ENCODE measurements around the gene CASP2. TPM values are rescaled to one million over a fixed set of nuclear protein-coding genes. Genes with fewer than 3 reads are reported as not detected.

Gene CASP2
- total and polyA plus RNA-seq, 4 donors = 3.4 to 11.3 (median 4.1) TPM

- no peaks in the 10 kb centered on the region for H3K27me3 ChIP-seq (ENCODE audit: control insufficient read depth in 4 of 4, insufficient read depth in 4 of 4, low read length in 3 of 4)
- DNase-seq (ENCODE audit: low spot score) = no peak
- H3K9me3 ChIP-seq (ENCODE audit: control insufficient read depth in 4 of 4, low read length in 3 of 4) = no peaks in the 10 kb centered on the region
- no peak overlapping the region for H3K9ac ChIP-seq (ENCODE audit: low read depth in 1 of 2, low read length in 2 of 2)
- H3K36me3 ChIP-seq (ENCODE audit: control insufficient read depth in 4 of 4, insufficient read depth in 3 of 4, low read depth in 1 of 4, low read length in 3 of 4) = no peaks in the 10 kb centered on the region
- no peak overlapping the region for H3K27ac ChIP-seq (ENCODE audit: low read depth in 1 of 2, low read length in 2 of 2)
- no peak for TF ChIP-seq CTCF (IDR thresholded peaks at IDR 0.05; ENCODE audit: low read depth, low read length, missing input control)
- TF ChIP-seq NR2F2 (IDR thresholded peaks at IDR 0.05) = no peak
- TF ChIP-seq TAF1 (conservative IDR thresholded peaks at IDR 0.05) = no peak
- no peak for TF ChIP-seq MAX (IDR thresholded peaks at IDR 0.05)
- no peak overlapping the region for H3K4me3 ChIP-seq (ENCODE audit: low read depth in 1 of 3, low read length in 3 of 3)
- WGBS = 93% methylated on average over 8 of the region's 8 CpGs
- no peaks in the 10 kb centered on the region for H3K4me1 ChIP-seq (ENCODE audit: control insufficient read depth in 4 of 4, insufficient read depth in 4 of 4, low read length in 3 of 4)
Measured at GRCh38 chr7:143331179-143331801, 43.1 kb downstream of the CASP2 start.

GRCh38 chr7:143334244-143334643 lies 46.1 kb downstream of the CASP2 start:
- no peaks in the 10 kb centered on the region for H3K9me3 ChIP-seq (ENCODE audit: control insufficient read depth in 4 of 4, low read length in 3 of 4)
- no peaks in the 10 kb centered on the region for H3K27me3 ChIP-seq (ENCODE audit: control insufficient read depth in 4 of 4, insufficient read depth in 4 of 4, low read length in 3 of 4)
- DNase-seq (ENCODE audit: low spot score) = no peak
- H3K4me1 ChIP-seq (ENCODE audit: control insufficient read depth in 4 of 4, insufficient read depth in 4 of 4, low read length in 3 of 4) = no peaks in the 10 kb centered on the region
- no peak overlapping the region for H3K9ac ChIP-seq (ENCODE audit: low read depth in 1 of 2, low read length in 2 of 2)
- H3K36me3 ChIP-seq (ENCODE audit: control insufficient read depth in 4 of 4, insufficient read depth in 3 of 4, low read depth in 1 of 4, low read length in 3 of 4) = no peaks in the 10 kb centered on the region
- WGBS = 34% methylated on average over 1 of the region's 1 CpG
- no peak overlapping the region for H3K27ac ChIP-seq (ENCODE audit: low read depth in 1 of 2, low read length in 2 of 2)
- TF ChIP-seq EGR1 (IDR thresholded peaks at IDR 0.05; ENCODE audit: low read depth in 2 of 2) (no peak), REST (IDR thresholded peaks at IDR 0.05) (no peak), RXRA (IDR thresholded peaks at IDR 0.05) (no peak), RAD21 (IDR thresholded peaks at IDR 0.05) (no peak)
- no peak overlapping the region for H3K4me3 ChIP-seq (ENCODE audit: low read depth in 1 of 3, low read length in 3 of 3)

- no peak overlapping the region for H3K27ac ChIP-seq (ENCODE audit: low read depth in 1 of 2, low read length in 2 of 2)
- no peak overlapping the region for H3K4me3 ChIP-seq (ENCODE audit: low read depth in 1 of 3, low read length in 3 of 3)
- H3K9ac ChIP-seq (ENCODE audit: low read depth in 1 of 2, low read length in 2 of 2) = no peak overlapping the region
- H3K4me1 ChIP-seq (ENCODE audit: control insufficient read depth in 4 of 4, insufficient read depth in 4 of 4, low read length in 3 of 4) = no peaks in the 10 kb centered on the region
- TF ChIP-seq GABPA (IDR thresholded peaks at IDR 0.05 in 1 of 2, conservative IDR thresholded peaks at IDR 0.05 in 1 of 2) (no peak), SP1 (IDR thresholded peaks at IDR 0.05) (no peak)
- DNase-seq (ENCODE audit: low spot score) = no peak
- H3K9me3 ChIP-seq (ENCODE audit: control insufficient read depth in 4 of 4, low read length in 3 of 4) = no peaks in the 10 kb centered on the region
- no peaks in the 10 kb centered on the region for H3K27me3 ChIP-seq (ENCODE audit: control insufficient read depth in 4 of 4, insufficient read depth in 4 of 4, low read length in 3 of 4)
- no peaks in the 10 kb centered on the region for H3K36me3 ChIP-seq (ENCODE audit: control insufficient read depth in 4 of 4, insufficient read depth in 3 of 4, low read depth in 1 of 4, low read length in 3 of 4)
- 92% methylated on average over 3 of the region's 3 CpGs for WGBS
Measured at GRCh38 chr7:143337216-143337615, 49.1 kb downstream of the CASP2 start.

All from liver (tissue), 9 donors.